ENCODE results near the gene SH2D6.

SH2D6 gene

DNA sequence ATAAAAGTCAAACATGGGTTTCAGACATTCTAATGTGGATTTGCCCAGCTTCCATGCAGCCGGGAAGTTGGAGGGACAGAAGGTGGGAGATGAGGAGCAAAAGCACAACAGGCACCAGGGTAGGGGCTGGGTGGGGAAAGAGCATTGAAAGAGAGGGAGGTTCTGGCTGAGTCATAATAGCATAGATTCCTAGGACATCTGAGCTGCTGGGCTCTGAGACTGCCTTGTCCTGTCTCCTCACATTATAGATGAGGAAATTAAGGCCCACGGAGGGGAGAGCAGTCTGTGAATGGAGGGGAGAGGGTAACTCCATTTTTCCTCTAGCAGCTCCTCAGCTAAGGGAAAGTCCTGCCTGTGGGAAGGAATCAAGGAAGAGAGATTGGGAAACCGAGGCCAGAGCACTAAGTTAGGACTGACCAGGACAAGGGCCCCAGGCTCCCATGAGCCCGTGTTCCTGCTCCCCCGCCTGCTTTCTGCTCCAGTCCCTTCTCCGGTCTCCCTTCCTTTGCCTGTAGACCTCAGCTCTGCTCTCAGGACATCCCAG lies 26.2 kb downstream of the SH2D6 start:
- no peak for DNase-seq

DNA sequence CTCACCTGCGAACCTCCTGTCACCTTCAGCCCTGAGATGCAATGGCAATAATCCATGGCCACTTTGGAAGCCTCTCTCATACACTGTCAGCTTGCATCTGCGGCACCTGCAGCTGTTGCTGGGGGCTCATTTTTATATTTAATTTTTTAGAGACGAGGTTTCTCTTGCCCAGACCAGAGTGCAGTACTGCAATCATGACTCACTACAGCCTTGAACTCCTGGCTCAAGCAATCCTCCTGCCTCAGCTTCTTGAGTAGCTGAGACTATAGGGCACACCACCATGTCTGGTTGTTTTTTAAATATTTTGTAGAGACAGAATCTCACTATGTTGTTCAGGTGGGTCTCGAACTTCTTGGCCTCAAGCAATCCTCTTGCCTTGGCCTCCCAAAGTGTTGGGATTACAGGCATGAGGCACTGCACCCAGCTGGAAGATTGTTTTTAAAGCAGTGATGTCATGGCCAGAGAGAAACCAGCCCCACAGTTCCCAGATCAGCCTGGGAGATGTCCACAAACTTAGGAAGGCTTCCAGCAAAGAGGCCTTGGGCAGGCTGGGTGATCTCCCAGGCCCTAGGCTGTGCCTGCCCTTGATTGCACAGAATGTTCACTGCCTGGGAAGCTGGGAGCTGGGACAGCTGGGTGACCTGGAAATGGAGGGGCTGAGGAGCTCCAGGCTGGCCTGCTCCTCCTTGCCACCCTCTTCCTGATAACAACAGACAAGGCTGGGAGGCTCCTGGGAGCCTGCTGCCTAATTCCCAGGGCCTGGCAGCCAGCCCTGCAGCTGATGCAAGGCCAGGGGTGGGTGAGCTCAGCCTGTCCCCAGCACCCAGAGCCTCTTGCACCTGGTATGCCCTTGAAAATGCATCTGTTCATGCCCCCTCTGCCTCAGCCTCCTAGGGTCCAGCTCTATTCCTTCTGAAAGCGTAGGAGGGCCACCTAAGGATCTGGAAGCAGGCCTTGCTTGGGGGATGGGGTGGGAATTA lies 27.1 kb downstream of the SH2D6 start:
- DNase-seq: peak; percentile 36

DNA sequence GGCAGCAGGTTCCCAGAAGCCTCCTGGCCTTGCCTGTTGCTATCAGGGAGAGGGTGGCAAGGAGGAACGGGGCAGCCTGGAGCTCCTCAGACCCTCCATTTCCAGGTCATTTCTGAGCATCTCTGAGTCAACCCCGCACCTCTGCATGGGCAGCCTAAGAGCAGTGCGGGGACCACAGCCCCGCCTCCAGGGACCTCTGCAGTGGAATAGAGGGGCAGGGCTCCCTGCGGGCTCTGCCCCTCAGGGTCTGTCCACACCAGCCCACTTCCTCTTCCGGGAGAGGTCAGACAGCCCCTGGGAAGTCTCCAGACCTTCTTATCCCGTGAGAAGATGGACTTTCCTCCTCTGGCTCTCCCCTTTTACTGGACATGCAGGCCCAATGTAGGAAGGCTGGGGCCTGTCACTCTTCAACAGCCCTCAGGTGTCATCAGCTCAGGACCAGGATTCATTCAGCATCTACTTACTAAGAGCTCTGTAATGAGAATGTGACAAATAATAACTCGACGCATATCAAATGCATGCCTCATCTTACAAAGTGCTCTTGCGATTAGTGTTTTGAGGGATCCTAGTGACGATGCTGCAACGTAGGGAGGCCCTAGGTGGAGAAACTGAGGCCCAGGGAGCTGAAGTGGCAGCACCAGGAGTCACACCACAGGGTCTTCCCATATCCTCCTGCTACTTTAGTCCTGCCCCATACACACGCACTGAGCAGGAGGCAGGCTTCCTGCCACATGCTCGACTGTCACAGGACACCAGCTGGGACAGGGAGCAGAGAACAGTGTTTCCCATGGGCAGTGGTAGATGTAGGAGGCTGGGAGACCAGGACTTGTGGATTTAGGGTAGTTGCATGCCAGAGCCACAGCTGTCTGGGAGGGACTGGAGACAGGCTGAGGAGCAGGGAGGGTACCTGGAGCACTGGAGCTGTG lies 28.0 kb downstream of the SH2D6 start:
- DNase-seq: no peak

DNA sequence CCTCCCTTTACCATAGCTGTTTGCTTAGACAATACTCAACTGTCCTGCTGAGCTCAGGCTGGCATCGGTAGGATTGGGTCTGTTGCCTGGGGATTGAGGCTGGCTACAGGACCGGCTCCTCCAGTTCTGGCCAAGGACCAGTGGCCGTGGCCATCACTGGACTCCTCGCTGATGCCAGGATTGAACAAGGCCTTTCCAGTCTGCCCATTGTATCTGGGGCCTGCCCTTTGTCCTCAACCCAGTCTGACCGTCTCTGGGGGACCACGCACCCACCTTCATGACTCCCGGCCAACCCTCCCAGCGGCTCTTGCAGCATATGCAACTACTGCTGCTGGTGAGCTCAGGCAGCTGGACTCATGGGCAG lies 28.7 kb downstream of the SH2D6 start:
- no peak for DNase-seq

DNA sequence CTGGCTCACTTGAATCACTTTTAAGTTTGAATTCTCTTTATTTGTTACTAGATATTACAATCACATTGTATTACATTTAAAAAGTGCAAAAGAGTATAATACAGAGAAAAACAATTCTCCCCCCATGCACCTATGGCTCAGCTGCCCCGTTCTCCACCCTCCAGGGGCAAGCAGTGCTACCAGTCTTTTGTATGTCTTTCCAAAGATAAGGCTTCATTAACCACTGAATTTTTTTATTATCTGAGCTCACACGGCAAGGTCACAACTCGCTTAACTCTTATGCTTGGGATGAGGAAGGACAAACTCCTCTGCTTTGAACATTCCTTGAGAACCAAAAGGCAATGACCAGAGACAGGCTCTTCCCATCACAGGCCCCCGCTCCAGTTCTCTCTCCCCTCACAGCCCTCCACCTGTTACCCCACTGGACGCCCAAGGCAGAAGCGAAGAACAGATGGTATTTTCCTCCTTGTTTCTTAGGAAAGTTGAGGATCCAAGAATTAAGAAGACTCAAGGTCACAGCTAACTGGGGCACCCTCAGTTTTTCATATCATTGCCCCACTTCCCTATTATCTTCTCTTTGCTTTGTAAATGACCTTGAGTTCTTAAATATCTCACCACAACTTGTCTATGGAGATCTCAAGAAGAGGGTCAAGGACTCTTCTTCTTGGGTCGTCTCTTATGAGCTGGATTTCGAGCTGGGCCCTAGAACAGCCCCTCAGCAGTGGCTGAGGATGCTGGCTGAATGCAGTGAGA lies 30.1 kb downstream of the SH2D6 start:
- no peak for DNase-seq

DNA sequence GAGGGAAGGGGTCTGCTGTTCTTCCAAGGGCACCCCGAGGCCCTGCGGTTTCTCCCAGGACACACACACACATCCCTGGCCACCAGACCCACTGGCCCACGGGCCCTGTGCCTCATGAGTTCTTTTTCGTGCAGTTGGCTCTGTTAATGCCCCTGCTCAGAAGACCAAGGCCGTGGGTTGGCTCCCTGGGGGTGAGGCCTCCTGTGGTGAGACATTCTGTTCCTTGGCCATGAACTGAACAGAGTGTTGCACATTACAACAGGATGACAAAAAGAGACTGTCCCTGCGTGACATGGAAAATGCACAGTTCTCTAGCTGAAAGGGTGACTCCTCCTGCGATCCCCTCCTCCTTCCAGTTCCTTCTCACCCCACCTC lies 30.7 kb downstream of the SH2D6 start:
- no peak for DNase-seq

DNA sequence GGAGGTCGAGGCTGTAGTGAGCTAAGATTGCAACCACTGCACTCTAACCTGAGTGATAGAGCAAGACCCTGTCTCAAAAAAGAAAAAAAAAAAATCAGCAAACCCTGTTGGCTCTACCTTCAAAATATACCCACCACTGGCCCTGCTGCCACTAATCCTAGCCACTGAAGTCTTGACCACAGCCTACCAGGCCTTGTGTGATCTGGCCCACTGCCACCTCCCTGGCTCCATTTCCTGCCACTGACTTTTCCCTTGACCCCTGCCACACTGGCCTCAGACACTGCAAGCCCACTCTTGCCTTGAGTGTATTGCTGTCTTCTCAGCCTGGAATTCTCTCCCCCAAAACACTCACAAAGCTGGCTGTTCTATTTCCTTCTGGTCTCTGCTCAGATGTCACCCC lies 33.7 kb downstream of the SH2D6 start:
- DNase-seq: no peak

DNA sequence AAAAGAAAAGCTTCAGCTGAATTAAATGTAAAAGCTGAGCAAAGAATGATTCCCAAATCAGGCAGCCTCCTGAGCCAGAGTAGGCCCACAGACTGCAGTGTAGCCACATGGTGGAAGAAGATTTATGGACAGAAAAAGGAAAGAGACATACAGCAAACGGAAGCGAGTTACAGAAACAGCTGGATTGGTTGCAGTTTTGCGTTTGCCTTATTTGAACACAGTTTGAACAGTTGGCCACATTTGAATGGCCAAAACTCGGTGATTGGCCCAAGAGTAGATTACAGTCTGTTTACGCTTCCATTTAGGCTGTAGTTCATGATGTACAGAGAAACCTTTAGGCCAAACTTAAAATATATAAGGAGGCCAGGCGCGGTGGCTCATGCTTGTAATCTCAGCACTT lies 35.1 kb downstream of the SH2D6 start:
- no peak for DNase-seq

DNA sequence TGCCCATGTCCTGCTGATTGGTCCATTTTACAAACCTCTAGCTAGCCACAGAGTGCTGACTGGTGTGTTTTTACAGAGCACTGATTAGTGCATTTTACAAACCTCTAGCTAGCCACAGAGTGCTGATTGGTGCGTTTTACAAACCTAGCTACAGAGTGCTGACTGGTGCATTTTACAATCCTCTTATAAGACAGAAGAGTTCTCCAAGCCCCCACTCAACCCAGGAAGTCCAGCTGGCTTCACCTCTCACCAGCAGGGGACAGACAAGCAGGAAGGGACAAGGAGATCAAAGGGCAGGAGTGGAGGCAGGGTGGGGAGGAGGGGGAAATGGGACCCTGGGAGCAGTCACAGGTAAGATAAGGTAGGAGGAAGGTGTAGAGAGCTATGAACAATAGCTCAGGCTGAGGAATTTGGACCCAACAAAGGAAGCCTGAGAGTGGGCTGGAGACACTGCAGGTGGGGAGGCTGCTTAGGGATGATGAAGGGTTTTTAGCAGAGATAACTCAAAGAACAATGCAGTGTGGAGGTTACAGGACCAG lies 37.1 kb downstream of the SH2D6 start:
- DNase-seq: no peak

DNA sequence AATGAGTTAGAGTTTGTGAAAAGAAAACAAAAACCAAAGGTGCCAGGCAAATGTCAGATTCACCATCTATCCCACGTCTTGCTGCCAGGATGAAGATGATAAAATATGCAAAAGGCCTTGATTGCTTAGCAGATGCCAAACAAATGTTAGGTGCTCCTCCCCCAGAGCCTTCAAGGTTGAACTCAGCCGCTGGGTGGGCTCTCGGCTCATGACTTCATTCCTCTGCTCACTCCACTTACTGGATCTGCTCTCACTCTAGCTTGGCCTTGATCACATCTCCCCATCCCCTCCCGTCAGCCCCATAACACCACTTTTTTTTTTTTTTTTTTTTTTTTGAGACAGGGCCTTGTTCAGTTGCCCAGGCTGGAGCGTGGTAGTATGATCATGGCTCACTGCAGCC lies 38.5 kb downstream of the SH2D6 start:
- DNase-seq: no peak

DNA sequence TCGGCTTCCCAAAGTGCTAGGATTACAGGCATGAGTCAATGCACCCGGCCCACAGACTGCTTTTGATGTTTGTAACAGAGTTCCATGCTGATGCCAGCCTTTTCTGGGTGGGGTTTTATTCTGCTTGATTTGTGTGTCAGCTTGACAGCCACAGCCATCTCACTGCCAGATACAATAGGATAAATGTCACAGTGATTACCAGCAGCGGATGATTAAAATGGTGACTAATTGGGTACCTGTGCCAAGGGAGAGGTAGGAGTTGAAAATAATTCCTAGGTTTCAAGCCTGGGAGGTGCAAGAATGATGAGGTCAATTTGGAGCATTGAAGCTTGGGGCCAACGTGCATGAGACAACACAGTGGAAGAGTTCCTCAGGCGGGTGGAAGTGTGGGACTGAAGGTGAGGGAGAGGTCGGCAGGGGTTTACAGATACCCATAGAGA lies 39.4 kb downstream of the SH2D6 start:
- no peak for DNase-seq

DNA sequence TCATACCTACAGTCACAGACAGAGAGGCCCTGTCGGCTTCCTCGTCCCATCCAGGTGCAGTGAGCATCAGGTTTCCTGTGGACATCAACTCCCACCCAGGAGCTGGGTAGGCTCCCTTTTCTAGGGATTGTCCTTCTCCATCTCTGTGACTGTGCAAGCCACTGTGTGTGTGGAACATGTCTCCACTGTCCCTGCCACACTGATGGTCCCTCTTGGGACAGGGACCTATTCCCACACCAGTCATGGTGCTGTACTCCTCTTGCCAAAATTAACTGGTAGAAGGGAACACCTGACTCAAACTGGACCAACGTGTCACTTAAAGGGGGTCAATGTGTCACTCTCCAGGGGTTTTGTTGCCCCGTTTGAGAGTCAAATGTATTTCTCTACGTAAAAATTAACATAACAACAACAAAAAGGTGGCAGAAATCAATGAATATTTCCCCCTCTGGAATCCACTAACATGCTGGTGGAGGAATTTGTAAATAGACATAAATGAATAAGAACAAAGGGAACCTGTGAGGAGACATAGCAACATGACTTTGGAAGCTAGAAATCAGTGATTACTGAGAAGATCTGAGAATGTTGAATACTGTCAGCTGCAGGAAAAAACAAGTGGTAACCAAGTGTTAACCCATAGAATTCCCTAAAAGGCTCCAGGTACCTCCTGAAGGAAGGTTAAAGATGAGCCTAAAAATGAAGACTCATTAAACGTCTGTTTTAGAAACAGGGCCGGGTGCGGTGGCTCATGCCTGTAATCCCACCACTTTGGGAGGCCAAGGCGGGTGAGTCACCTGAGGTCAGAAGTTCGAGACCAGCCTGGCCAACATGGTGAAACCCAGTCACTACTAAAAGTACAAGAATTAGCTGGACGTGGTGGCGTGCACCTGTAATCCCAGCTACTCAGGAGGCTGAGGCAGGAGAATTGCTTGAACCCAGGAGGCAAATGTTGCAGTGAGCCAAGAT lies 40.4 kb downstream of the SH2D6 start:
- DNase-seq: no peak

DNA sequence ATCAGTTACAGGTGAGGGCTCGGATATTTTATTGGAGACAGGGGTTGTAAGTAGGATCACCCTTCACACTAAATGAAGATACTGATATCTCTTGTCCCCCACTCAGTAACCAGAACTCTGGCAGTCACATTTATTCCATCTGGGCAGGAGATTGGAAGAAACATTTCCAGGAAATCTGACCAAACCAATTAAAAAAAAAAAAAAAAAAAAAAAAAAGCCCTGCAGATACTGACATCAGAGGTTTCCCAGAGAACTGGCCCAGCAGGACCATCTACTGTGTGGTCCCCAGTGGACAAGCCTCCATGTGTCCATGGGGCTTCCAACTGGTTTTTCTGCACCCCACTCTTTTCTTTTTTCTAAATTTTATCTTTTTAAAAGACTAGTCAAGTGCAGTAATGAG lies 41.3 kb downstream of the SH2D6 start:
- DNase-seq: no peak

DNA sequence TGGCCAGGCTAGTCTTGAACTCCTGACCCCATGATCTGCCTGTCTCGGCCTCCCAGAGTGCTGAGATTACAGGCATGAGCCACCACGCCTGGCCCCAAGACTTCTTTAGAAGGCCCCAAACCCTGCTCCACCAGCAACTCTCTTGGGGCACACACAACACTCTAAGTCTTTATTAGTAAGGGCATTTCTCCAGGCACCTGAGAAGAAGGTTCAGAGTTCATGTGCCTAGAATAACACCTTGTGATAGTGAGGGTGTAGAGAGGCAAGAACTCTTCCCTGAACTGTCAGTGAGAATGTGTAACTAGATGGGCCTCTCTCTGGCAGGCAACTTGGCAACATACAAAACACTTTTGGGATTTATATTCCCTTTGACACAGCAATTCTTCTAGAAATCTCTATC lies 43.8 kb downstream of the SH2D6 start:
- DNase-seq: no peak

DNA sequence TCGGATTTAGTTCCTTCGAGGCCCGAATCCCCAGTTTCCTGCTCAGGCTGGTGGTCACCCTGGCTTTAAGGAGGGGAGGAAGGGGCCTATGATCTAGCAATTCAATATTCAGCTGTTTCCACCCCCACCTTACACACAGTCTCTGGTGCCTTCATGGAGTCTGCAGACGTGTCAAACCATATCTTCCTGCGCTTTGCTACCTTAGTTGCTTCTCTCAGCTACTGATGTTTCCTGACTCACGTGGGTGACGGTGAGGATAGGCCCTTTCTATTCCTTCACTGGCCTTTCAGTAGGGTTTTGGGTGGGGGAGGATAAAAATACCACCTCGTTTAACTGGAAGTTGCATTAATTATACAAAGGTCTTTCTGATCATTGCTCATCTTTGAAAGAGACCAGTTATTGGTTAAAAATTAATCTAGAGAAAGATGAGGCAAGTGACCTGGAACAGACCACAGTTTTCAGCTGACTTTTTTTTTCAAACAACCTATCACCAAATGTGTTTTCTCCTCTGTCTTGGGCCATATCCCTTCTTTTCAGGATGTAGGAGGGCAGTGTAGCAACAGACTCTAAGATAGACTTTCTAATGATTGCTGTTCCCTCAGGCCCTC lies 49.7 kb downstream of the SH2D6 start:
- DNase-seq: no peak

DNA sequence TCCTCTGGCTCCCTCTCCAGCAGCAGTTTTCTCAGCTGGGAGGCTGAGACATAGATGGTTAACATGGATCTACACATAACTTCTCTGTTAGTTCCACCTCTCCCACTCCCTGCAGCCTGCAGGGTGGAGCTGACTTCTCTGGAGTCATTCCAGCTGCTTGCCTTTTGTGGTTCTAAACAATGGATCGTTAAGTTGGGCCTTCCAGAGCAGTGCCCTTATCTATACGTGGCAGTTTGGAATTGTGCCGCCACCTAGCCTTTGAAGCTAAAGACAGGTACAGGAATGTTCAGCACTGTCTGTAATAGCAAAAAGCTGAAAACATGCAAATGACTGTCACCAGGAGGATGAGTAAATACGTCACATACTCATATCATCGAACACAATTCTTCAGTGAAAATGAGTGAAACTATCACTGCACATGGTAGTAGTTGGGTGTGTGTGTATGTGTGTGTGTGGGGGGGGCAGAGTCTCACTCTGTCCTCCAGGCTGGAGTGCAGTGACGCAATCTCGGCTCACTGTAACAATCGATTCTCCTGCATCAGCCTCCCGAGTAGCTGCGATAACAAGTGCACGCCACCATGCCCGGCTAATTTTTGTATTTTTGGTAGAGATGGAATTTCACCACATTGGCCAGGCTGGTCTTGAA lies 50.3 kb downstream of the SH2D6 start:
- DNase-seq: peak; percentile 64

DNA sequence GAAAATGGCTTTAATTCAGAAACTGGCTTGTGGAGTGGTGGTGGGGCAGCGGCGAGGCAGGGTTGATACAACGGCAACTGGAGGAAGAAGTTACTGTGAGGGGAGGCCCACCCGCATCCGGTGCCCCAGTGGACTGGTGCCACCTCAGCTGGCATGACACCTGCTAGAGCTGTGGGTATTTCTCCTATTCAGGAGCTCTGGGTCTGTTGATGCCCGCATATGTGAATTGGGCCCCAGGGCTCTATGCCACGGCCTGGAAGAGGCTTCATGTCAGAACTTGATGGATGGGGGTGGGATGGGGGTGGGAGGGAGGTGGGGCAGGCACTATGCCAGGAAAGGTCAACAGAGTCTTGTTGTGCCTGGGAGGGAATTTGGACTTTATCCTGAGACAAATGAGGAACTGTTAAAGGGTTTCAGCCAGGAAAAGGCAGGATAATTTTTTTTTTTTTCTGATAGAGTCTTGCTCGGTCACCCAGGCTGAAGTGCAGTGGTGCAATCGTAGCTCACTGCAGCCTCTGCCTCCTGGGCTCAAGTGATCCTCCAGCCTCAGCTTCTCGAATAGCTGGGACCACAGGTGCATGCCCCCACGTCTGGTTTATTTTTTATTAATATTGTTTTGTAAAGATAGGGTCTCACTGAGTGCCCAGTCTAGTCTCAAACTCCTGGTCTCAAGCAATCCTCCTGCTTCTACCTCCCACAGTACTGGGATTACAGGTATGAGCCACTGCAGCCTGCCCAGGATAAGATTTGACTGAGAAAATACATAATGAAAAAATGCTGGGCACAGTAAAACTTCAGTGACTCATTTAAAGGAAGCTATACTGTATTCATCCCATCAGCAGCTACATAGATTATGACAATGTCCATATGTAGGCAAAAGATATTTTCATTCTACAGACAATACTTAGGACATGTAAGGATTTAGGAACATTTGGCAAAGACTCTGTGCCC lies 52.6 kb downstream of the SH2D6 start:
- no peak for DNase-seq

DNA sequence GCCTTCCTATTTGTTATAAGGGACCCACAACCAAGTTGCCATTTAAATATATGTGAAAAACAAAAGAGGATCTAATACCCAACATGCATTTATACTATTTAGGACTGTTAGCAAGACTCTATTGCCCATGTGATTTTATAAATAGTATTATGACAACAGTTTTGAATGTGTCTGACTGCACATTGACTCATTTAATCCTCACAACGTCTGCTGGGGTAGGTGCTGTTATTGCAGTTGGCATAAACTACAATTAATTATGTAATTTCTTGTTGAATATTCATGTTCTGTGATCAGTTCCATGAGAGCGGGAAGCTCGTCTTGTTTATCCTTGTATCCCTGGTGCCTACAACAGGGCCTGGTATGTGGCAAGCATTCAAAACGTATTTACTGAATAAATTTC lies 53.7 kb downstream of the SH2D6 start:
- no peak for DNase-seq
